GM19238 (cell line): Measurements from ENCODE around the gene ROR1.
"Not testable (repeated sequence)": the region's sequence is repeated elsewhere in the genome, so short reads cannot be mapped to it uniquely, and the experiment has no call there.

Experiments used
- DNase-seq: peaks from one replicate; pipeline ENCODE4 v3.0.0; 2011; ENCODE audit warnings: low spot score; ENCODE audit not compliant: insufficient read length

The ROR1 gene

DNA sequence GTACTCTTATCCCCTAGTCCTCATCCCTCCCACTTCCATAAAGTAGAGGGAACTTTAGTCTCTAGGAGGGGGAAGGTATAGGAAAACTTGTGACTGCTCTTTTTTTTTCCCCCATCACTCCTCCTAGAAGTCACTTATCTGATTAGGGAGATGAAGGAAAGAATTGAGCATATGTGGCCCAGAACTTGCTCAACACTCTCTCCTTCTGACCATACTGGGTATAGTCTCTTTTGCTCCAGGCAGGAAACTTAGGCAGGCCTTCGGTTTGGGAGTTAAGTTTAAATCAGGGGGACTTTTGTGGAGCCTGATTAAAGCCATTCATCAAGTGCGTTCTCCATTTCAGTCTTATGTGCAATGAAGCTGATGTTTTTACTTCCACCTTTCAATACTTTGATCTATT, 435.4 kb downstream of the ROR1 start:
- no peak for DNase-seq

GRCh38 chr1:64212031-64212430, 438.2 kb downstream of the ROR1 start:
- DNase-seq = no peak

DNA sequence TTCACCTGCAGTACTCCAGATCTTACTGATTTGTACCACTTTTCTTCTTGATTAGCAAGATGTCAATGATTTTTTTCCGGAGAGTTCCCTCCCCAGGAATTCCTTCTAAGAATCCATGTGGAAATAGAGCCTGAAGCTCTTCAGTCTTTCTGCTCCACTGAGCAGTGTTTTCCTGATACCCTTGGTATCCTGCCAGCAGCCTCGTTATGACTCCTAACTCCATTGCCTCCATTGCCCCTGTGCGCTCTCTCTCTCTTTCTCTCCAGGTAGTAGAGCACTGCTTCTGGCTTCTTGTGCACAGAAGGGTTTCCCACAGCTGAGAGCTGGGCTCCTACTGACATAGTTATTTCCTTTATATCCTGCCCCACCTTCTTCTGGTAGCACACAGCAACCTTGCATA, 441.8 kb downstream of the ROR1 start:
- DNase-seq = no peak

- no peak for DNase-seq
These were observed 446.4 kb downstream of the ROR1 start for GRCh38 chr1:64220241-64220640.

GRCh38 chr1:64223329-64224151, 449.7 kb downstream of the ROR1 start:
- DNase-seq = no peak

- not testable (repeated sequence) for DNase-seq
These were observed 450.4 kb downstream of the ROR1 start for GRCh38 chr1:64224236-64224635.

GRCh38 chr1:64228167-64228957, 454.5 kb downstream of the ROR1 start:
- DNase-seq = no peak

DNA sequence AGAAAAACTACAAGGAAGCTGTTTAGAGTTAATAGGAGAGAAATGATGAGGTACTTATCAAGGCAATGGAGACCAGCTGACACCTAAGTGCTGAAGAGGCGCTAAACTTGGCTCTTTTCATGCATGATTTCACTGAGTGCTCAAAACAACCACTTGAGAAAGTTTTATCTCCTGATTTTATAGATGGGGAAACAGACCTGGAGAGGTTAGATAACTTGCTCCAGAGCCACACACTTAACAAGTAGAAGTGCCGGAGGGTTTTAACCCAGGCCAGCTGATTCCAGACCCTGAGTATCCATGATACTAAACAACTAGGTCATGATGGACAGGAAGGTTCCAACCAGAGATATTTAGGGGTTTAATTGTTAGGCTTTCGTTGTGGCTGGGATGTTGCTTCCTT, 455.5 kb downstream of the ROR1 start:
- no peak for DNase-seq
